Amniotic epithelial cell (primary cell): ENCODE results near the gene TAF1C.

ENCODE experiments used
- DNase-seq: peaks from one replicate; pipeline ENCODE4 v3.0.0-alpha.2; 2010; ENCODE audit warnings: low read depth

The TAF1C gene

DNA sequence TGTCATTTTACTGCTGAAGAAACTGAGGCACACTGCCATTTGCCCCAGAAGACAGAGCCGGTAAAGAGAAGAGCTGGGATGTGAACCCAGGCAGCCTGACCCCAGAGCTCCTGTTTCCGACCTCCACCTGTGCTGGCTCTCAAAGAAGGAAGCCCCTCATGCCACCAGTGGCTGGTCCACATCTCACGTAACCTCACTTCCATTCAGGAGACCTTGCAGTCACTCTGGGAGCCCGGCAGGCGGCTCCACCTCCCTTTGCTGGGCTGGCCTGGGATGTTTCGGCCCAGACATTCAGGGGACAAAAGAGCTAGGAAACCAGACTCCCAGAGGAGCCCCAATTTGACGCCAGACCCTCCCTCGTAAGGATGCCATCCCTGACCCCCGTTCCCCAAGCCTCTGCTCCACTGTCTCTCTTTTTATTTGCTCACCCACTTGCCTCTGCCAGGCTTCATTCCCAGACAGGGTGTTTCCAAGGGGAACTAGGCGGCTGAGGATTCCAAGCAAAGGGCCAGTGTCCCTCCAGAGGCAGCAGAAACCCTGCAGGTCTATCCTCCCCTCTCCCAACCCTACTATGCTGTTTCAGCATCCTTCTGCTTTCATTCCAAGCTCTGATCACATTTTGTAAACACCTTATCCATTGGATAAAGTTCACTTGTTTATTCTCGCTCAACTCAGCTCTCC is 2.8 kb downstream of the TAF1C start:
- DNase-seq: no peak

DNA sequence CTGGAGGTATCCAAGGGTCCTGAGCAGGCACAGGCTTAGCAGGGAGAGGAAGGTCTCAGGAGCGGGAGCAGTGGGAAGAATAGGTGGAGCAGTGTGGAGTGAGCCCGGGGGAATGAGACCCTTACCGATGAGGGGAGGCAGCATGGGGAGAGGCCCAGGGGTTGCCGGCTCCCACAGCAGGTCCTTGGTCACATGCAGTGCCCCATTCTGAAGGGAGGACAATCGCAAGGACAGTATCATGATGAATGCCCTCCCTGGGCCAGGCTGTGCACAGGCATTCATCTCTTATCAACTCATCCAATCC is 3.3 kb downstream of the TAF1C start:
- DNase-seq: no peak

- no peak for DNase-seq
Measured at GRCh38 chr16:84182680-84183571, 3.9 kb downstream of the TAF1C start.

DNA sequence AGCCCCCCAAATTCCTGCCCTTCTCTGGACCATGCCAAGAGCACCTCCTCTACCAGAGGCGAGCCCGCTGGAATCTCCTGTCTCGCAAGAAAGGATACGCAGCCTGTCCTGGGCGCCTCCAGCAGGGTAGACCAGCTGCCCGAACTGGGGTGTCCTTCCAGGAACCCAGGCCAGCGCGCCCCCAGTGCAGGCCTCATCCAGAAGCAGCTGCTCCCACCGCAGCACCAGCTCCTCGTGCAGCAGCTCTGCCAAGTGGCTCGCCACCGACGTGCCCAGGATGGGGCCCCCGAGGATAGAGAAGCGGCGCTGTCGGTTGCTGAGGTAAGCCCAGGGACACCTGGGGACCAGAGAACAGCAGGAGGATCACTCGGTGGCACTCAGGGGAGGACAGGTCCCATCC is 4.8 kb downstream of the TAF1C start:
- no peak for DNase-seq

- no peak for DNase-seq
Measured at GRCh38 chr16:84181144-84181915, 5.5 kb downstream of the TAF1C start.

DNA sequence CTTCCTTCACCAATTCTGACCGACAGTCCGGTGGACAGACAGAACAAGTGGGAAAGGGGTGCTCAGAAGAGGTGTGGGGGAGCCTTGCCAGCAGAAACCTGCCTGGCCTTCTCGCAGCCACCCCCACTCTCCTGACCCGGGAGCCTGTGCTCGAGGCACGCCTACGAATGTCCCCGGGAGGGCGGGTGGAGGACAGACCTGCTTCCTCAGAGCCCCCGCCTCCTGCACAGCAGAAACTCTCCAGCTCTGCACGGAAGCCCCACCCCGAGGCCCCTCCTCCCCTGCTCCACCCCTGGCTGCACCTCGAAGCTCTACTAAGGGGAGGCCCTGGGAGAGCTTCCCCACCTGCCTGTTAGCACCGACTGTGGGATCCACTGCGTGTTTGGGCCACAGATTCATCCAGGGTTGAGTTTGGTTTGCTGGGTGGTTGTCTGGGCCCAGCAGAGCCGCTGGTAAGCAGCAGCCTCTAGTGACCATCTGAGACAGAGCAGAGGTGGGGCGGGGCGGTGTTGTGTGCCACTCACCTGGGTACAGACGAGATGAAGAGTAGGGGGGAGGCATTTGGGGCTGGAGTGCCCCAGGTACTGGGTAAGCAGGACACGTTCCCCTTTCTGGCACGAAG is 6.2 kb downstream of the TAF1C start:
- no peak for DNase-seq

GRCh38 chr16:84179612-84180320 is 7.1 kb downstream of the TAF1C start:
- DNase-seq: no peak

DNA sequence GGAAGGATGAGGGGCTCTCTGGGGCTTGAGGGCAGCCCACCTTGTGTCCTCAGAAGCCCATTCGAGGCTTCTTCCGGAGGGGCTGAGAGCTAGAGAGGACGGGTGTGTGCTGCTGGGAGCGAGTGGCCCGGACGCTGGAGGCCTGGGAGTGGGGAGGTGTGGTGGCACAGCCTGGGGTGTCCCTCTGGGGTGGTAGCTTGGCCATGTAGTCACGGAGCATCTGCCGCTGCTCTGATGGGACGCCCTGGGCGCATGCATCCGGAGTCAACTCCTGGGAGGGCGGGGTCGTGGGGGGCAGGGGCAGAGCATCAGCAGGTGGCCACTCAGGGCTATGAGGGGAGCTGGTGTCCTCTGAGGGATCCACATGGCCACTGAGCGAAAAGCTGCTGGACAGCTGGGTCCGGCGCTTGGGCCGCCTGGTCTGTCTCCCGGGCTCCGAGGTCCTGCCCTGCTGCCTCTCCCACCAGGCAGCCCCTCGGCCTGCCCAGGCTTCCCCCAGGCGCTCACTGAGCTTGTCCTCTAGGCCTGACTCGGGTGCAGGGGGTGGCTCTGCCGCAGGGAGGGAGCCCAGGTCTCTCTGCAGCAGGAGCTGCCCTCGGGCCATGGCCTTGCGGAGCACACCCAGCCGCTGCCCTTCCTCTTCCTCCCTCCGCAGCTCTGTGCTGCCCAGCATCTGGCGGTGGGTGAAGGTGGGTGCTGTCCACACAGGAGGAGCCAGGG is 7.8 kb downstream of the TAF1C start:
- DNase-seq: no peak

- DNase-seq: no peak
Measured at GRCh38 chr16:84178146-84178765, 8.6 kb downstream of the TAF1C start.

DNA sequence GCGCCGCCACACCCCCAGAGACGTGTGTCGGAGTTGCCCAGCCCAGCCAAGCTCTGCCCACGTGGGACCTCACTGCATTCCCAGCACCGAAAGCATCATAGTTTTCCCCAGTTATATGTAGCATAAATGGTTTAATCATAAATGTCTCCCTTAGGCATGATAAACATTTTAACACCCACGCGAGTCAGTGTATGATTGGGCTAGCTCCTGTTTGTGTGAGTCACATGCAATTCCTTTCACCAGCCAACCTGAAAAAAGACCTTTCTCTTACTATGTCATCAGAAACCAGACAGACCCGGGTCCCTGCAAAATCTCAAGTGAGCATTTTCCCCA is 9.2 kb downstream of the TAF1C start:
- peak; percentile 64 for DNase-seq

GRCh38 chr16:84176192-84177053 is 10.4 kb downstream of the TAF1C start:
- DNase-seq: no peak

GRCh38 chr16:84175350-84176081 is 11.3 kb downstream of the TAF1C start:
- peak; percentile 53 for DNase-seq

GRCh38 chr16:84174396-84174795 is 12.5 kb downstream of the TAF1C start:
- no peak for DNase-seq

- no peak for DNase-seq
Measured at GRCh38 chr16:84169765-84170310, 17.0 kb downstream of the TAF1C start.

- DNase-seq: no peak
Measured at GRCh38 chr16:84166796-84167695, 19.8 kb downstream of the TAF1C start.

- DNase-seq: peak; percentile 31
Measured at GRCh38 chr16:84165746-84166145, 21.1 kb downstream of the TAF1C start.

GRCh38 chr16:84161801-84162200 is 25.1 kb downstream of the TAF1C start:
- no peak for DNase-seq

- DNase-seq: no peak
Measured at GRCh38 chr16:84161037-84161436, 25.8 kb downstream of the TAF1C start.
